Measurements from ENCODE around the gene RPAP2. TPM values are rescaled to one million over a fixed set of nuclear protein-coding genes. Genes with fewer than 3 reads are reported as not detected.

The RPAP2 gene
- total RNA-seq, 1 experiment from 2014 or later, result 28.1 TPM

DNA sequence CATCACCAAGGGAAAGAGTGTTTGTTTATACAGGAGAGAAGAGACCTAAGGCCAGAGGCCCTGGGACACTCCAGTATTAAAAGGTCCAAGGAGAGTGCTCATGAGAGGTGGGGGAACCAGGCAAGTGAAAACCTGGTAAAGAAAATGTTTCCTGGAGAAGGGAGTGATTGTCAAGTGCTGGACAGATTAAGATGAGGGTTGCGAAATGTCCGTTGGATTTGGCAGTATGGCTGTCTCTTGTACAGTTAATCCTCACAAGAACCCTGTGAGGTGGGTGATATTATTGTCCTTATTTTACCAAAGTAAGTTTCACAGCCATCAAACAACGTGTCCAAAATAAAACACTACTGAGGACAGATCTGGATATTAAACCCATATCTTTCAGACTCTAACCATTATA is 44.2 kb downstream of the RPAP2 start:
- POLR2A ChIA-PET, result no interaction called here
- TF ChIP-seq EGR1 (IDR thresholded peaks at IDR 0.05; ENCODE audit: low read depth) (no peak), ZNF274 (IDR thresholded peaks at IDR 0.05; ENCODE audit: low read depth, low read length) (no peak), SP1 (IDR thresholded peaks at IDR 0.05; ENCODE audit: low read depth) (no peak), JUND (IDR thresholded peaks at IDR 0.05) (no peak), YY1 (IDR thresholded peaks at IDR 0.05; ENCODE audit: extremely low read depth, insufficient replicate concordance, low read depth, low read length) (no peak), ZBTB33 (IDR thresholded peaks at IDR 0.05; ENCODE audit: extremely low read depth, insufficient replicate concordance, low read length) (no peak), REST (IDR thresholded peaks at IDR 0.05; ENCODE audit: low read depth) (no peak), FOSL1 (IDR thresholded peaks at IDR 0.05; ENCODE audit: low read depth) (no peak), RAD21 (IDR thresholded peaks at IDR 0.05; ENCODE audit: low read depth) (no peak), EZH2phosphoT487 (IDR thresholded peaks at IDR 0.05; ENCODE audit: borderline replicate concordance) (no peak), POLR2A (IDR thresholded peaks at IDR 0.05; ENCODE audit: borderline replicate concordance, extremely low read depth, insufficient read depth, insufficient read length) (no peak), CEBPB (IDR thresholded peaks at IDR 0.05; ENCODE audit: low read depth) (no peak), SIN3A (IDR thresholded peaks at IDR 0.05; ENCODE audit: low read depth) (no peak), CBX3 (IDR thresholded peaks at IDR 0.05; ENCODE audit: low read depth) (no peak), SRF (IDR thresholded peaks at IDR 0.05; ENCODE audit: low read depth) (no peak), ZFX (IDR thresholded peaks at IDR 0.05) (no peak), POLR2AphosphoS5 (IDR thresholded peaks at IDR 0.05; ENCODE audit: low read depth, low read length) (no peak), ATF3 (IDR thresholded peaks at IDR 0.05) (no peak)
- TF ChIP-seq, protein P1, sequence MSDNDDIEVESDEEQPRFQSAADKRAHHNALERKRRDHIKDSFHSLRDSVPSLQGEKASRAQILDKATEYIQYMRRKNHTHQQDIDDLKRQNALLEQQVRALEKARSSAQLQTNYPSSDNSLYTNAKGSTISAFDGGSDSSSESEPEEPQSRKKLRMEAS (IDR thresholded peaks at IDR 0.05), result no peak
- TF ChIP-seq, protein P2, sequence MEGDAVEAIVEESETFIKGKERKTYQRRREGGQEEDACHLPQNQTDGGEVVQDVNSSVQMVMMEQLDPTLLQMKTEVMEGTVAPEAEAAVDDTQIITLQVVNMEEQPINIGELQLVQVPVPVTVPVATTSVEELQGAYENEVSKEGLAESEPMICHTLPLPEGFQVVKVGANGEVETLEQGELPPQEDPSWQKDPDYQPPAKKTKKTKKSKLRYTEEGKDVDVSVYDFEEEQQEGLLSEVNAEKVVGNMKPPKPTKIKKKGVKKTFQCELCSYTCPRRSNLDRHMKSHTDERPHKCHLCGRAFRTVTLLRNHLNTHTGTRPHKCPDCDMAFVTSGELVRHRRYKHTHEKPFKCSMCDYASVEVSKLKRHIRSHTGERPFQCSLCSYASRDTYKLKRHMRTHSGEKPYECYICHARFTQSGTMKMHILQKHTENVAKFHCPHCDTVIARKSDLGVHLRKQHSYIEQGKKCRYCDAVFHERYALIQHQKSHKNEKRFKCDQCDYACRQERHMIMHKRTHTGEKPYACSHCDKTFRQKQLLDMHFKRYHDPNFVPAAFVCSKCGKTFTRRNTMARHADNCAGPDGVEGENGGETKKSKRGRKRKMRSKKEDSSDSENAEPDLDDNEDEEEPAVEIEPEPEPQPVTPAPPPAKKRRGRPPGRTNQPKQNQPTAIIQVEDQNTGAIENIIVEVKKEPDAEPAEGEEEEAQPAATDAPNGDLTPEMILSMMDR (IDR thresholded peaks at IDR 0.05 in 2 of 3, conservative IDR thresholded peaks at IDR 0.05 in 1 of 3; ENCODE audit: borderline replicate concordance in 1 of 3, insufficient read depth in 1 of 3, low read depth in 2 of 3, low read length in 2 of 3), result no peak
- ATAC-seq (no peak), DNase-seq (ENCODE audit: low read depth, low spot score) (no peak)
- RAD21 ChIA-PET (ENCODE audit: low non-redundant PET in 1 of 2, low total read pairs in 2 of 2, uncharacterized antibody in 2 of 2, unreplicated experiment in 2 of 2), result no interaction called here
- Histone ChIP-seq H3K9ac (ENCODE audit: low read length) (no peak overlapping the region), H3K27ac (ENCODE audit: low read depth, low read length) (no peak overlapping the region), H3K79me2 (ENCODE audit: insufficient read depth, low read length) (no peaks in the 10 kb centered on the region), H3K4me2 (ENCODE audit: low read length) (no peak overlapping the region), H3K27me3 (ENCODE audit: insufficient read depth, low read length) (no peaks in the 10 kb centered on the region), H3K4me1 (ENCODE audit: control insufficient read depth in 1 of 2, insufficient read depth in 2 of 2, low read length in 2 of 2) (no peaks in the 10 kb centered on the region), H3K4me3 (replicated peaks in 1 of 2; ENCODE audit: low read depth in 1 of 2, low read length in 2 of 2) (no peak overlapping the region), H3K36me3 (ENCODE audit: control insufficient read depth in 1 of 2, insufficient read depth in 2 of 2, low read length in 2 of 2) (peaks cover 0 to 5% of the 10 kb centered on the region in 2 experiments; a peak in 3 of 4 replicates), H4K20me1 (ENCODE audit: insufficient read depth) (no peaks in the 10 kb centered on the region), H3K9me2 (ENCODE audit: insufficient read depth) (no peaks in the 10 kb centered on the region), H3K9me3 (ENCODE audit: control insufficient read depth in 1 of 2, insufficient read depth in 1 of 2, low read depth in 1 of 2, low read length in 2 of 2) (no peaks in the 10 kb centered on the region), H2AFZ (ENCODE audit: low read depth, low read length, poor library complexity, severe bottlenecking) (no peak overlapping the region)
- intact Hi-C loops (cut with micrococcal nuclease), result no loop called here
- CTCF ChIA-PET, result no interaction called here
- BruUV-seq (replicated peaks), result no TSS peak
